ENCODE results near the gene ADGRG6.

The ADGRG6 gene

GRCh38 chr6:142321451-142321850 is 19.6 kb downstream of the ADGRG6 start:
- peak; percentile 45 for DNase-seq (ENCODE audit: low spot score)

GRCh38 chr6:142322066-142322465 is 20.3 kb downstream of the ADGRG6 start:
- DNase-seq (ENCODE audit: low spot score): no peak

- DNase-seq (ENCODE audit: low spot score): no peak
These were observed 20.8 kb downstream of the ADGRG6 start for GRCh38 chr6:142322504-142323198.

- DNase-seq (ENCODE audit: low spot score): no peak
These were observed 21.6 kb downstream of the ADGRG6 start for GRCh38 chr6:142323377-142323776.

GRCh38 chr6:142324111-142324510 is 22.3 kb downstream of the ADGRG6 start:
- no peak for DNase-seq (ENCODE audit: low spot score)

- DNase-seq (ENCODE audit: low spot score): no peak
These were observed 23.3 kb downstream of the ADGRG6 start for GRCh38 chr6:142325111-142325510.

- DNase-seq (ENCODE audit: low spot score): no peak
These were observed 24.7 kb downstream of the ADGRG6 start for GRCh38 chr6:142326540-142326939.

GRCh38 chr6:142328070-142328469 is 26.3 kb downstream of the ADGRG6 start:
- no peak for DNase-seq (ENCODE audit: low spot score)

- no peak for DNase-seq (ENCODE audit: low spot score)
These were observed 27.8 kb downstream of the ADGRG6 start for GRCh38 chr6:142329486-142330113.

- no peak for DNase-seq (ENCODE audit: low spot score)
These were observed 29.3 kb downstream of the ADGRG6 start for GRCh38 chr6:142331075-142331551.

- no peak for DNase-seq (ENCODE audit: low spot score)
These were observed 29.8 kb downstream of the ADGRG6 start for GRCh38 chr6:142331601-142332000.

- DNase-seq (ENCODE audit: low spot score): no peak
These were observed 30.7 kb downstream of the ADGRG6 start for GRCh38 chr6:142332393-142333098.

- DNase-seq (ENCODE audit: low spot score): no peak
These were observed 31.6 kb downstream of the ADGRG6 start for GRCh38 chr6:142333431-142333830.

GRCh38 chr6:142334294-142334693 is 32.5 kb downstream of the ADGRG6 start:
- DNase-seq (ENCODE audit: low spot score): no peak

GRCh38 chr6:142335415-142335814 is 33.6 kb downstream of the ADGRG6 start:
- no peak for DNase-seq (ENCODE audit: low spot score)

GRCh38 chr6:142336183-142336582 is 34.4 kb downstream of the ADGRG6 start:
- no peak for DNase-seq (ENCODE audit: low spot score)

- DNase-seq (ENCODE audit: low spot score): no peak
These were observed 35.0 kb downstream of the ADGRG6 start for GRCh38 chr6:142336787-142337186.

- no peak for DNase-seq (ENCODE audit: low spot score)
These were observed 37.3 kb downstream of the ADGRG6 start for GRCh38 chr6:142339113-142339512.

GRCh38 chr6:142339968-142340658 is 38.3 kb downstream of the ADGRG6 start:
- DNase-seq (ENCODE audit: low spot score): no peak

GRCh38 chr6:142341855-142342330 is 40.1 kb downstream of the ADGRG6 start:
- no peak for DNase-seq (ENCODE audit: low spot score)

- no peak for DNase-seq (ENCODE audit: low spot score)
These were observed 41.2 kb downstream of the ADGRG6 start for GRCh38 chr6:142342986-142343385.

GRCh38 chr6:142343938-142344337 is 42.1 kb downstream of the ADGRG6 start:
- no peak for DNase-seq (ENCODE audit: low spot score)

Data from SK-N-DZ (cell line).